Upper lobe of left lung (tissue), 4 donors: ENCODE measurements around the gene STK31.

Experiments used
- EP300 ChIP-seq, 4 donors: sonication (generic); formaldehyde crosslinking; IDR thresholded peaks; one replicate each; pipeline ENCODE4 v1.5.1; 2017; ENCODE audit warnings: antibody characterized with exemption in 4 of 4, control low read depth in 2 of 4
- POLR2A ChIP-seq, 4 donors: fragments of 450-650 bp; IDR thresholded peaks; one replicate each; pipeline ENCODE4 v1.5.1; 2016 to 2017; ENCODE audit warnings: antibody characterized with exemption in 4 of 4, mild to moderate bottlenecking in 2 of 4
- POLR2AphosphoS5 ChIP-seq, 2 donors: sonication (generic); formaldehyde crosslinking; IDR thresholded peaks; one replicate each; pipeline ENCODE4 v1.5.1; 2017; ENCODE audit warnings: antibody characterized with exemption in 2 of 2
- TF ChIP-seq, protein P1 (sequence below), 6 experiments: fragments of 450-650 bp in 4 of 6; fragments of 200-600 bp in 2 of 6; sonication (generic) in 2 of 6; IDR thresholded peaks; one replicate each; pipeline ENCODE4 v1.5.1; 2016 to 2019; ENCODE audit warnings: antibody characterized with exemption in 6 of 6

- TF ChIP-seq, protein P1, sequence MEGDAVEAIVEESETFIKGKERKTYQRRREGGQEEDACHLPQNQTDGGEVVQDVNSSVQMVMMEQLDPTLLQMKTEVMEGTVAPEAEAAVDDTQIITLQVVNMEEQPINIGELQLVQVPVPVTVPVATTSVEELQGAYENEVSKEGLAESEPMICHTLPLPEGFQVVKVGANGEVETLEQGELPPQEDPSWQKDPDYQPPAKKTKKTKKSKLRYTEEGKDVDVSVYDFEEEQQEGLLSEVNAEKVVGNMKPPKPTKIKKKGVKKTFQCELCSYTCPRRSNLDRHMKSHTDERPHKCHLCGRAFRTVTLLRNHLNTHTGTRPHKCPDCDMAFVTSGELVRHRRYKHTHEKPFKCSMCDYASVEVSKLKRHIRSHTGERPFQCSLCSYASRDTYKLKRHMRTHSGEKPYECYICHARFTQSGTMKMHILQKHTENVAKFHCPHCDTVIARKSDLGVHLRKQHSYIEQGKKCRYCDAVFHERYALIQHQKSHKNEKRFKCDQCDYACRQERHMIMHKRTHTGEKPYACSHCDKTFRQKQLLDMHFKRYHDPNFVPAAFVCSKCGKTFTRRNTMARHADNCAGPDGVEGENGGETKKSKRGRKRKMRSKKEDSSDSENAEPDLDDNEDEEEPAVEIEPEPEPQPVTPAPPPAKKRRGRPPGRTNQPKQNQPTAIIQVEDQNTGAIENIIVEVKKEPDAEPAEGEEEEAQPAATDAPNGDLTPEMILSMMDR (IDR thresholded peaks at IDR 0.05), result no peak
- TF ChIP-seq POLR2AphosphoS5 (IDR thresholded peaks at IDR 0.05), result no peak
- TF ChIP-seq EP300 (IDR thresholded peaks at IDR 0.05), result no peak
- no peak for TF ChIP-seq POLR2A (IDR thresholded peaks at IDR 0.05)
These were observed 57.5 kb downstream of the STK31 start for GRCh38 chr7:23767514-23767913.
